ENCODE data around the gene PCDHGA5.
"Not testable (repeated sequence)": the region's sequence is repeated elsewhere in the genome, so short reads cannot be mapped to it uniquely, and the experiment has no call there.

PCDHGA5 gene

DNA sequence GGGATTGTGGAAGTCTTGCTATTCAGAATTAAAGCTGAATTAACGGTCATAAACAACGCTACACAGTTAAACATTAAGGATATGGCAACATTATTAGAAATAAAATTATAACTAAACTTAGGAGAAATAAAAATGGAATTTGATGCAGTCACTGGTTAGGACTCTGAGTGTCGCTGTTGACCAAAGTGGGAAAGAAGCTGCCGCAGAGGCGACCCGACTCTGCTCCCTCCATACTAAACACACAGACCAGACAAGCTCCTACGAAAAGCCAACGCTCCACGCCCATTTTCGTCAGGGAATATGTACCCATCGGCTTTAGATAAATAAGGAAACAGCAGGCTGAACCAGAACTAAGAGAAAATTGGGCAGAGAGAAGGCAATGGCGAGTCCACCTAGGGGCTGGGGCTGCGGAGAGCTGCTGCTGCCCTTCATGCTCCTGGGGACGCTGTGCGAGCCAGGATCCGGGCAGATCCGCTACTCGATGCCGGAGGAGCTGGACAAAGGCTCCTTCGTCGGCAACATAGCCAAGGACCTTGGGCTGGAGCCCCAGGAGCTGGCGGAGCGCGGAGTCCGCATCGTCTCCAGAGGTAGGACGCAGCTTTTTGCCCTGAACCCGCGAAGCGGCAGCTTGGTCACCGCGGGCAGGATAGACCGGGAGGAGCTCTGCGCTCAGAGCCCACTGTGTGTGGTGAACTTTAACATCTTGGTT is at the start of gene PCDHGA5:
TSS of gene PCDHGA5 (plus strand) at position 211 of the 709 bp plus-strand sequence. CDS start at position 380, 169 bp downstream.
- DNase-seq: no peak

DNA sequence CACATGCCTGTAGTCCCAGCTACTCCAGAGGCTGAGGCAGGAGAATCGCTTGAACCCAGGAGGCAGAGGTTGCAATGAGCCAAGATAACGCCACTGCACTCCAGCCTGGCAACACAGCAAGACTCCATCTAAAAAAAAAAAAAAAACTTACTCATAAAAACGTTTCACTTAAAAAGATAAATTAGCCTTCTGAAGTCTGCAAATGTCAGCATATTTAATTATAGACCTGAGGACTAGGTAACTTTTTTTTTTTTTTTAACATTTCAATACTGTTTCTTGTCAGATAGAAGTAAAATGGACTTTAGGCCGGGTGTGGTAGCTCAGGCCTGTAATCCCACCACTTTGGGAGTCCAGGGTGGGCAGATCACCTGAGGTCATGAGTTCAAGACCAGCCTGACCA is 47.0 kb upstream of the PCDHGA5 start:
- not testable (repeated sequence) for DNase-seq

DNA sequence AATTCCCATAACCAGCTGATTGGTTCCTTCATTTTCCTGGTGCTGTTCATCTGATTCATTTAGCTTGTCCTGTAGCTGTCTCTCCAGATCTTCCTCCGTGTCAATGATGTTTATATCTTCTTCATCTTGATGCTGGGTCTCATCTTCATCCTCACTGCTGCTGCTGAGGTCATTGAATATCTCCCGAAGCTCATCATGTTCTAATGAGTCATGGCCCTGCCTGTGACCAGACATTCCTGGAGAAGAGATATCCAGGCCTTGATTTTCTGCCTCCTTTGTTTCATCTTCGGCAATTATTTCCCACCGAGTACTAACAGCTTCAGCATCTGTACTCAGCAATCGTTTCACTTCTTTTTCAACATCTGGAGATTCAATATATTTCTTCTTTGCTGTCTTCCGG is 44.8 kb upstream of the PCDHGA5 start:
- no peak for DNase-seq

DNA sequence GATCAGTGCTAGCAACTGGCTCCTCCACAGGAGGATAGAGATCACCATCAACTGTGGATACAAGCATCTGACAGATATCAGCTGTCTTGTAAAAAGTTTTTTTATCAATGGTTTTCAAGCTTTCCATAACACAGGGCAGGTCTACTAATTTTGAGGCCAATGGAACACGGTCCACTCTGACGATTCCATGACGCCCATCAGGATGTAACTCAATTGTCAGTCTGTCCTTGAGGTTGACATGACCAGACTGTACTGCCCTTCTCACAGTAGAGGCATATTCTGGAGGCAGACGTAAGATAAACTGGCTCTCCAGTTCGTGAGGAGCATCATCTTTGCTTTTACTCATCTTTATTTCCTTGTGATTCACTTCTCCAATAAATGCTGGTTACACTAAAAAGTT is 44.3 kb upstream of the PCDHGA5 start:
- no peak for DNase-seq

DNA sequence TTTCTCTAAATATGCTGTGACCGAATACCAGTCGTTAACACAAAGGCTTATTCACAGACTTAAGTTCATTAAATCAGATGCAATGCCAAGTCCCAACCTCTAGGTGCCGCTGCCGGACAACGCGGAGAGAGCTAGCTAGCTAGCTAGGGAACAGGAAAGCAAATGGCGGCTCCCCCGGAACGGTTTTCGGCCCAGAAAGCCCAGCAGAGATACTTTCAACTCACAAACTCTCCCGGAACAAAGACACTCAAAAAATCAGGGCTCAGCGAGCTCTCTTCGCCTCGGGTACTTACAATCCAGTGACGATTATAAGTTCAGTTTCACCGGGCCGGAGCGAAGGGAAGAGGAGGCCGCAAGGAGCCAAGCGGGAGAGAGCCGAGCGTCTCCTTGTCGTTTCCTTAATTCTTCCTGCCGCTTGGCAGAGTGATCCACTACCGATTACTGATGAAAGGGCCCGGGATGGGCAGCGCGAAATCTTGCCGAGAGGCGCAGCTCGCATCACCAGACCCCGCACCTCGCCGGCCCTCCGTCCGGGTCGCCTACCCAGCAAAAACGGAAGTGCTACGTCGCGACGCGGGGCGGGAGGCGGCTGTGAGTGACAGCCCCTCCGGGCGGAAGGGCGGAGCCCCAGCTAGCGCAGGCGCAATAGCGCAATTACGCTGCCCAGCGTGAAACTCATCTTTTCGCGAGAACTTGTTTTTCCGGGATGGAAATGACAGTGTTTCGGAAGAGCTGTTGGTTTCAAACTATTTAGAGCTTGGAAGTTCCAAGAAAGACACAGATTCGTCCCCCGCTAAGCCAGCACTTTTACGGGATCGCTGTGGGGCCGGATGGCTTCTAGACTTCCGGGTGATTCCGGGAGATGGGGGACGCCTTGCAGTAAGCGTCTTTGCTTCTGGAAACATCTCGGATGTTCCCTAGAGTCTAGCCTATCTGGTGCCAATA is 43.5 kb upstream of the PCDHGA5 start, which contains the start of gene TAF7:
TSS of gene TAF7 (minus strand) at position 560 of the 945 bp plus-strand sequence. CDS start 740 bp downstream, outside the sequence.
- DNase-seq: peak; percentile 87

DNA sequence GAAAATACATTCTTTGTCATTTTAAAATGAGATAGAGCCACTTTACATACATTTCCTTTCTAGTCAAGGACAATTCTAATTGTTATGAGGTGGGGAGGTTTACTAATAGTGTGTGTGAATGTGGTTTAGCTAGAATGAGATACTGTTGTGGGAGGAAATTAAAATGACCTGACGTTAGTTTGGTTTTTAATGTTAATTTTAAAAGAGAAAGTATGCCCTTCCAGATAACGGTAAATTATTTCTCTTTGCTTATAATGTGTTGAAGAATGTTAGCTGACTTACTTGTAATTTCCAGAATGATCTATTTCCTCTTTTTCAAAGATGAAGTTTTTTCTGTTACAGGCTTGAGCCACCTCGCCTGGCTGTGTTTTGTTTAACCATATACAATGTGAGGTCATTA is 41.7 kb upstream of the PCDHGA5 start:
- DNase-seq: no peak

DNA sequence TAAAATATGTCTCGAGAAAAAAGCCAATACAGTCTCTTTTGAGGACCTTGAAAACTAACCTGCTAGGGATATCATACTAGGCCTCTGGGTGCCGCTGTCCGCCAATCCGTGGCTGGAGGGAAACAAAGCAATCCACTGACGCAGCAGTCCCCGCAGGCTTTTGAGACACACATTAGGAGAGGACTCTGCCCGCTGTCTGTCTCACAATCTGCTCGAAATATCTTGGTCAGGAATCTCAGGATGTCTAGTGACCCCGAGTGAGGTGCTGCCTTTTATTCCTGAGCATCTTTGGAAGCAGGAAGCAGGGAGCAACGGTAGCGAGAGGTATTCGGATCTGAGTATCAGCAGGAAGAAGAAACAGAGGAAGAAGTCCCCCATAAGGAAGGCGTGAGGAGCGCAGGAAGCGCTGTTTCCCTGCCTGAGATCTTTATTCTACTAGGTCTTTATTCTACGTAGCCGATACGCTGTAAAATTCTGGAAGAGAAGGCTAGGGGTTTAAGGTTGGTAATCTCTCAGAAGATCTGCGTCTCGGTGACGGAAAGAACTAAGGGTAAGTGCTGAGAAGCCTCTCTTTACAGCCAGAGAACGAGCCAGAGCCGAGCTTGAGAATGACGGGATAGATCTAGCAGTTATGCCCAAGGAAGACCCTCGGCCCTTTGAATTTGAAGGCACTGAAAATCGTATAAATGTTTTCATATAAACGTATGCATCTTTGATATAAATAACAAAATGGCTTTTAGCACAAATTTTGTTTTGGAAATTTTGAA is 37.7 kb upstream of the PCDHGA5 start:
- DNase-seq: peak; percentile 59

DNA sequence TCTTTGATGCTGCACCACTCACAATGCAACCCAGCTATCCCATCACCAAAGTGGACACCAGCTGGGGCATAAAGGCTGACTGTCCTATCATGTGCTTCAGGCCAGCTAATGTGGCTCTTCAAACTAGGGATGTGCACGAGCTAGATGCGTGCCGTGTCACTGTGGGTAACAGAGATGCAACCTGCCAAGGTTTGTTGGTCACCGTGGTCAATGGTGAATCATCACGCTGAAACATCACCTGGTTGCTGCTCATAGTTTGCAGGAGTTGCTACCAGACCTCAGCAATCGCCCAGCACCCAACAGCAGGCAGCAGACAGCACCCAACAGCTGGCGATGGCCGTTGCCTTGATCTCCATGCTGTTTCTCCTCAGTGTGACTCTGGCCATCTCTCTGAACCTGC is 35.7 kb upstream of the PCDHGA5 start:
- DNase-seq: no peak

DNA sequence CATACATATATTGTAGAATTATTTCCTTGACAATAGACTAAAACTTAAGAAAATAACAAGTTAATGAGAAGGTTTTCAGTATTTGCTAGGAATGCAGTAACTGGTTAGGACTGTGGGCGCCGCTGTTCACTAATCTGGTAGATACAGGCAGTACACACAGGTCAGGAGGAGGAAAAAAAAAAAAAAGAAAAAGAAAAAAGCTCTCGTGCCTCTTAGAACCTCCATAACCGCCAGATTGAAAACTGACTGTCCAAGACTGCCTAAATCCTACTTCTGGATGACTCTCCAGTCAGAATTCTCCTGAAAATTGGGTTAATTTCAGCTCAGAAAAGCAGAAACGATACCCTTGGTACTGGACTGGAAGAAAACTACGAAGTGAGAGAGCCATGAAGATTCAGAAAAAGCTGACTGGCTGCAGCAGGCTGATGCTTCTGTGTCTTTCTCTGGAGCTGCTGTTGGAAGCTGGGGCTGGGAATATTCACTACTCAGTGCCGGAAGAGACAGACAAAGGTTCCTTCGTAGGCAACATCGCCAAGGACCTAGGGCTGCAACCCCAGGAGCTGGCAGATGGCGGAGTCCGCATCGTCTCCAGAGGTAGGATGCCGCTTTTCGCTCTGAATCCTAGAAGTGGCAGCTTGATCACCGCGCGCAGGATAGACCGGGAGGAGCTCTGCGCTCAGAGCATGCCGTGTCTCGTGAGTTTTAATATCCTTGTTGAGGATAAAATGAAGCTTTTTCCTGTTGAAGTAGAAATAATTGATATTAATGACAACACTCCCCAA is 33.5 kb upstream of the PCDHGA5 start, which contains the start of gene PCDHGA1:
TSS of gene PCDHGA1 (plus strand) at position 216 of the 782 bp plus-strand sequence.
- no peak for DNase-seq

DNA sequence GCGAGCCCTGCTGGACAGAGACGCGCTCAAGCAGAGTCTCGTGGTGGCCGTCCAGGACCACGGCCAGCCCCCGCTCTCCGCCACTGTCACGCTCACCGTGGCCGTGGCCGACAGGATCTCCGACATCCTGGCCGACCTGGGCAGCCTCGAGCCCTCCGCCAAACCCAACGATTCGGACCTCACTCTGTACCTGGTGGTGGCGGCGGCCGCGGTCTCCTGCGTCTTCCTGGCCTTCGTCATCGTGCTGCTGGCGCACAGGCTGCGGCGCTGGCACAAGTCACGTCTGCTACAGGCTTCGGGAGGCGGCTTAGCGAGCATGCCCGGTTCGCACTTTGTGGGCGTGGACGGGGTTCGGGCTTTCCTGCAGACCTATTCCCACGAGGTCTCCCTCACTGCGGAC is 31.4 kb upstream of the PCDHGA5 start:
- DNase-seq: not testable (repeated sequence)

DNA sequence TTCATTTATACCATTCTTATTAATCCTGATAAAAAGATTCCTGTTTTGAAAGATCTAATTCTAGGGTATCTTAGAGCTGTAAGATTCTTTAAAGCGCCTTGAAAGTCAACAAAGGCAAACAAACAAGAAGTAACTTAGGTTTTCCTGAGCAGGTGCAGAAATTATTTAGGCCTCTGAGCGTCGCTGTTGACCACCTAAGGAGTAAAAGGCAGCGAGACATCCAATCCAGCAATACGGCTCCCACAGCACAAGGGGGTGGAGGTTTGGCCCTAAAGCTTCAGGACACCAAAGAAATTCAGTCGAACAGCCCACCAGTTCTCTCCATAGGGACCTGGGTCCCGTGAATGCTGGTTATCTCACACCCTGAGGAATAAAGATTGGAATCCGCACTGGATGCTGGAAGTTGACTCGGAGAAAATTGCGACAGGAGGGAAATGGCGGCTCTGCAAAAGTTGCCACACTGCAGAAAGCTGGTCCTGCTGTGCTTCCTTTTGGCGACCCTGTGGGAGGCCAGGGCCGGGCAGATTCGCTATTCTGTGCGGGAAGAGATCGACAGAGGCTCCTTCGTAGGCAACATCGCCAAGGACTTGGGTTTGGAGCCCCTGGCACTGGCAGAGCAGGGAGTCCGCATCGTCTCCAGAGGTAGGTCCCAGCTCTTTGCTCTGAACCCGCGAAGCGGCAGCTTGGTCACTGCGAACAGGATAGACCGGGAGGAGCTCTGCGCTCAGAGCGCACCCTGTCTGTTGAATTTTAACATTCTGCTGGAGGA is 25.2 kb upstream of the PCDHGA5 start, which contains the start of gene PCDHGA2:
TSS of gene PCDHGA2 (plus strand) at position 223 of the 769 bp plus-strand sequence.
- DNase-seq: no peak

DNA sequence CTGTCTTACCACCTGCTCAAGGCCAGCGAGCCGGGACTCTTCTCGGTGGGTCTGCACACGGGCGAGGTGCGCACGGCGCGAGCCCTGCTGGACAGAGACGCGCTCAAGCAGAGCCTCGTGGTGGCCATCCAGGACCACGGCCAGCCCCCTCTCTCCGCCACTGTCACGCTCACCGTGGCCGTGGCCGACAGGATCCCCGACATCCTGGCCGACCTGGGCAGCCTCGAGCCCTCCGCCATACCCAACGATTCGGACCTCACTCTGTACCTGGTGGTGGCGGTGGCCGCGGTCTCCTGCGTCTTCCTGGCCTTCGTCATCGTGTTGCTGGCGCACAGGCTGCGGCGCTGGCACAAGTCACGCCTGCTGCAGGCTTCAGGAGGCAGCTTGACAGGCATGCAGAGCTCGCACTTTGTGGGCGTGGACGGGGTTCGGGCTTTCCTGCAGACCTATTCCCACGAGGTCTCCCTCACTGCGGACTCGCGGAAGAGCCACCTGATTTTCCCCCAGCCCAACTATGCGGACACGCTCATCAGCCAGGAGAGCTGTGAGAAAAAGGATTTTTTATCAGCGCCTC is 23.1 kb upstream of the PCDHGA5 start:
- not testable (repeated sequence) for DNase-seq

DNA sequence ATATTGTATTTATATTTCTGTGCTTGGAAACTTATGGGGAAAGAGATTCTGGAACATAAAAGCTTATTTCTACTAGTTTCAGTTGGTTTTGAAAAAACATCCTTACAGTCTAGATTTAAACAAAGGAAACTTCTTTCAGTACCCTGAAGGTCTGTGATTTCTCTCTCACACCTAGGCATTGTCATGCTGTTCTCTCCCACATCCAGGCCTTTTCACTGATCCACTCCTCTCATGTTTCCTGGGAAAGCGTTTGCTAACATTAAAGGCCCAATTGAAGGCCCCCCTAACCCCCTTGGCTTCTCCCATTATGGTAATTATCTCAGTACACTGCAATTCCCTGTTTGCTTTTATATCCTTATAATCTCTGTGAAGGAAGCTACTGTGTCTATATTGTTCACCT is 21.2 kb upstream of the PCDHGA5 start:
- DNase-seq: no peak

DNA sequence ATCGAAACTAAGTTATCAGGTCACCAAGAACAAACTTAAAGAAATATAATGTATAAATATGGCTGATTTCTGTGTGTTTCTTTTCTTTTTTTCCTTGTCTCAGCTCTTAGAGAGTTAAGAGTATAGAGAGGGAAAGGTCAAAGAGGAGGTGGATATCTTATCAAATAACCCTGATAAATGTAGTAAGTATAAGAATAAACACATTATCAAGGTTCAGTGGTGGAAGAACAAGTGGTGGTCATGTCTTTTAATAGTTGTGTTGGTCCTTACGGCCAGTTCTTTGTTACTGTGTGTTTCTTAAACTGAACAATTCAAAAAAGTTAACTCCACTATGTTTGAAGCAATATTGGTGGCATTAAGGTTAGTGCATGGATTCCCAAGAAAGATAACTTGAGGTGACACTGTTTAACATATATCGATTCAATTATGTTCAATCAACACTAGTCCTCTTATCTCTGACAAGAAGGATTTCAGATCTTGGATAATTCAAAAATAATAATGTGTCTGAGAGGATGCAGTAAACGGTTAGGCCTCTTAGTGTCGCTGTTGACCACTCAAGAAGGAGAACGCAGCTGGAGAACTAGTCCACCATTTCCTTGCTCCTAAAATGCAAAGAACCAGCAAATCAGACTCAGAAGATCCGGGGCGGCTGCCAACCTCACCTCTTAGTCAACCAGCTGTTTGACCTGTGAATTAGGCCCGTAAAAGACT is 20.6 kb upstream of the PCDHGA5 start, which contains the start of gene PCDHGA3:
TSS of gene PCDHGA3 (plus strand) at position 588 of the 711 bp plus-strand sequence. CDS start 205 bp downstream, outside the sequence.
- no peak for DNase-seq

DNA sequence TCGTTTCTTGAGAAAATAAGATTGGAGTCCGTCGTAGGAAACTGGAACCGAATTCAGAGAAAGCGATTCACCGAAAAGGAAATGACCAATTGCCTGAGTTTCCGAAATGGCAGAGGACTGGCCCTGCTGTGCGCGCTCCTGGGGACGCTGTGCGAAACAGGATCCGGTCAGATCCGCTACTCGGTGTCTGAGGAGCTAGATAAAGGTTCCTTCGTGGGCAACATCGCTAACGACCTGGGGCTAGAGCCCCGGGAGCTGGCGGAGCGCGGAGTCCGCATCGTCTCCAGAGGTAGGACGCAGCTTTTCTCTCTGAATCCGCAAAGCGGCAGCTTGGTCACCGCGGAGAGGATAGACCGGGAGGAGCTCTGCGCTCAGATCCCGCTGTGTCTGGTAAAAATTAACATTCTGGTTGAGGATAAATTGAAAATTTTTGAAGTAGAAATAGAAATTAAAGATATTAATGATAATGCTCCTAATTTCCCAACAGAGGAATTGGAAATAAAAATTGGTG is 20.0 kb upstream of the PCDHGA5 start:
- DNase-seq: no peak

DNA sequence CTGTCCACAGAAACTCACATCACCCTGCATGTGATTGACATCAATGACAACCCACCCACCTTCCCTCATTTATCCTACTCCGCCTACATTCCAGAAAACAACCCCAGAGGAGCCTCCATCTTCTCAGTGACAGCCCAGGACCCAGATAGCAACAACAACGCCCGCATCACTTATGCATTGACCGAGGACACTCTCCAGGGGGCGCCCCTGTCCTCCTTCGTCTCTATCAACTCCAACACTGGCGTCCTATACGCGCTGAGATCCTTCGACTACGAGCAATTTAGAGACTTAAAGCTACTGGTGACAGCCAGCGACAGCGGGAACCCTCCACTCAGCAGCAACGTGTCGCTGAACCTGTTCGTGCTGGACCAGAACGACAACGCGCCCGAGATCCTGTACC is 18.6 kb upstream of the PCDHGA5 start:
- DNase-seq: no peak

DNA sequence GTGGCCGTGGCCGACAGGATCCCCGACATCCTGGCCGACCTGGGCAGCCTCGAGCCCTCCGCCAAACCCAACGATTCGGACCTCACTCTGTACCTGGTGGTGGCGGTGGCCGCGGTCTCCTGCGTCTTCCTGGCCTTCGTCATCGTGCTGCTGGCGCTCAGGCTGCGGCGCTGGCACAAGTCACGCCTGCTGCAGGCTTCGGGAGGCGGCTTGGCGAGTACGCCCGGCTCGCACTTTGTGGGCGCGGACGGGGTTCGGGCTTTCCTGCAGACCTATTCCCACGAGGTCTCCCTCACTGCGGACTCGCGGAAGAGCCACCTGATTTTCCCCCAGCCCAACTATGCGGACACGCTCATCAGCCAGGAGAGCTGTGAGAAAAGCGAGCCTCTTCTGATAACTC is 17.9 kb upstream of the PCDHGA5 start:
- DNase-seq: not testable (repeated sequence)

DNA sequence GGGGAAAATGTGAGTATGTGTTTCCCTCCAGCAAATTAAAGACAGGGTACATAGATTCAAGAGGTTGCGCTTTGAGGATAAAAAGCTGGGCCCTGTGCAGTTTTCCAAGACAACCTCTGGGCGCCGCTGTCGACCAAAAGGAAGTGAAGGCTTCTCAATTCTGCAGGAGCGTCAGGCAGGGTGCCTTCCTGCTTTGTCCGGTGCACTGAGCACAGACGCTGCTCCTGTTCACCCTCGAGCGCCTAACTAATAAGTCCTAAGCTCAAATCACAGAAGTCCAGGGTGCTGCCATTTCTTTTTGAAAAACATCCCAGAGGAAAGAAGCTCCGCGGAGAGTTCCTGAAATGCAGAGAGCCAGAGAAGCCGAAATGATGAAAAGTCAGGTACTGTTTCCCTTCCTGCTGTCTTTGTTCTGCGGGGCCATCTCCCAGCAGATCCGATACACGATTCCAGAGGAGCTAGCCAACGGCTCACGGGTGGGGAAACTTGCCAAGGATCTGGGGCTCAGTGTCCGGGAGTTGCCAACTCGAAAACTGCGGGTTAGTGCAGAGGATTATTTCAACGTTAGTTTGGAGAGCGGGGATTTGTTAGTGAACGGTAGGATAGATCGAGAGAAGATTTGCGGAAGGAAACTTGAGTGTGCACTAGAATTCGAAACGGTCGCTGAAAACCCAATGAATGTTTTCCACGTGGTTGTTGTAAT is 13.9 kb upstream of the PCDHGA5 start, which contains the start of gene PCDHGB1:
TSS of gene PCDHGB1 (plus strand) at position 183 of the 703 bp plus-strand sequence. CDS start at position 345, 162 bp downstream.
- DNase-seq: no peak

DNA sequence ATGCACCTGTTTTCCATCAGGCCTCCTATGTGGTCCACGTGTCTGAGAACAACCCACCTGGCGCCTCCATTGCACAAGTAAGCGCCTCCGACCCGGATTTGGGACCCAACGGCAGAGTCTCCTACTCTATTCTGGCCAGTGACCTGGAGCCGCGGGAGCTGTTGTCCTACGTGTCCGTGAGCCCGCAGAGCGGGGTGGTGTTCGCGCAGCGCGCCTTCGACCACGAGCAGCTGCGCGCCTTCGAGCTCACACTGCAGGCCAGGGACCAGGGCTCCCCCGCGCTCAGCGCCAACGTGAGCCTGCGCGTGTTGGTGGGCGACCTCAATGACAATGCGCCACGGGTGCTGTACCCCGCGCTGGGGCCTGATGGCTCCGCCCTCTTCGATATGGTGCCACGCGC is 12.4 kb upstream of the PCDHGA5 start:
- no peak for DNase-seq
